Measurements from ENCODE around the gene SEC16A.

Gene SEC16A

GRCh38 chr9:136391737-136392537, 90.9 kb downstream of the SEC16A start:
- no peak for DNase-seq (ENCODE audit: low read depth, low spot score)
- ChIA-PET POLR2A (interaction anchor here (0.6 to 1.2 kb wide), 2 partner anchors 29 to 61 kb away, joined by 3 to 4 read pairs; no protein-coding TSS in a partner anchor), CTCF (interaction anchor here (1.1 to 3.7 kb wide), 6 partner anchors 9 to 79 kb away, joined by 3 to 26 read pairs (median 6); partner anchors contain the start of genes DNLZ and SNAPC4)
- no peak for TF ChIP-seq CTCF (IDR thresholded peaks at IDR 0.05; ENCODE audit: insufficient read depth, low read length, missing control alignments)
- no peak overlapping the region for H3K4me3 ChIP-seq (ENCODE audit: low read depth, low read length)
